Cardiac fibroblast (primary cell): ENCODE data around the gene TNFRSF11A.

Experiments
- DNase-seq, 2 donors: peaks; one replicate each; pipeline versions ENCODE4 v3.0.0 to v3.0.0-alpha.2; 2010; ENCODE audit warnings: low read depth in 2 of 2
- H3K4me3 ChIP-seq, 2 donors: replicated peaks in 1 of 2; 1 replicate in 1 of 2; 2 replicates in 1 of 2; pipeline ENCODE4 v1.5.1; 2011; ENCODE audit warnings: low read depth in 2 of 2, low read length in 2 of 2, mild to moderate bottlenecking in 2 of 2, moderate library complexity in 1 of 2
- TF ChIP-seq, protein P1 (sequence below): IDR thresholded peaks from one replicate; pipeline ENCODE4 v1.5.1; 2011; ENCODE audit warnings: low read depth, mild to moderate bottlenecking, low read length, inconsistent platforms

The TNFRSF11A gene

DNA sequence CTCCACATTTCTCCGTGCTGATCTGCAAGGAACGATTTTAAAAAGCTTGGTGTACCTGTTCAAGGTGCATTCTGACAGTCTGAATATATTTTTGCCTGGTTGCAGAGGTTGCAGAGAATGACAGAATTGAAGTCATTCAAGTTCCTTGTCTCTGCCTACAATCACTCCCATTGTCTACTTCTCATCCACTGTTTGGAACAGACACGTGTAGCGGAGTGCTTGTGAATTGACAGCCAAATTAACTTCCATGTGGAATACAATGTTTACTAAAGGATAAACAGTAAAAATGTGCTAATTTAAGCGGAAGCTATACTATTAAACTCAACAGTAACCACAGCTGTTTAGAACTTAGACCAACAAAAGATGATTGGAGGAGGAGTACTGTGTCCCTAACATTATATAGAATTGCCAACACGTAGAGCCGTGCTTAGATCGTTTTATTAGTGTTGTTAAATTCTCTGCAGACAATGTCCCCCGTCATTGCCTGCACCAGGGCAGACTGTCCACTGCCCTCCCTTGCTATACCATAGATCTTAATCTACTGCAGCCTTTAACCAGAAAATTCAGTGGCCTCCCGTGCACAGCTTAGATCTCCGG lies 110.4 kb downstream of the TNFRSF11A start:
- TF ChIP-seq, protein P1, sequence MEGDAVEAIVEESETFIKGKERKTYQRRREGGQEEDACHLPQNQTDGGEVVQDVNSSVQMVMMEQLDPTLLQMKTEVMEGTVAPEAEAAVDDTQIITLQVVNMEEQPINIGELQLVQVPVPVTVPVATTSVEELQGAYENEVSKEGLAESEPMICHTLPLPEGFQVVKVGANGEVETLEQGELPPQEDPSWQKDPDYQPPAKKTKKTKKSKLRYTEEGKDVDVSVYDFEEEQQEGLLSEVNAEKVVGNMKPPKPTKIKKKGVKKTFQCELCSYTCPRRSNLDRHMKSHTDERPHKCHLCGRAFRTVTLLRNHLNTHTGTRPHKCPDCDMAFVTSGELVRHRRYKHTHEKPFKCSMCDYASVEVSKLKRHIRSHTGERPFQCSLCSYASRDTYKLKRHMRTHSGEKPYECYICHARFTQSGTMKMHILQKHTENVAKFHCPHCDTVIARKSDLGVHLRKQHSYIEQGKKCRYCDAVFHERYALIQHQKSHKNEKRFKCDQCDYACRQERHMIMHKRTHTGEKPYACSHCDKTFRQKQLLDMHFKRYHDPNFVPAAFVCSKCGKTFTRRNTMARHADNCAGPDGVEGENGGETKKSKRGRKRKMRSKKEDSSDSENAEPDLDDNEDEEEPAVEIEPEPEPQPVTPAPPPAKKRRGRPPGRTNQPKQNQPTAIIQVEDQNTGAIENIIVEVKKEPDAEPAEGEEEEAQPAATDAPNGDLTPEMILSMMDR = no peak
- no peak for DNase-seq
- no peak overlapping the region for H3K4me3 ChIP-seq

DNA sequence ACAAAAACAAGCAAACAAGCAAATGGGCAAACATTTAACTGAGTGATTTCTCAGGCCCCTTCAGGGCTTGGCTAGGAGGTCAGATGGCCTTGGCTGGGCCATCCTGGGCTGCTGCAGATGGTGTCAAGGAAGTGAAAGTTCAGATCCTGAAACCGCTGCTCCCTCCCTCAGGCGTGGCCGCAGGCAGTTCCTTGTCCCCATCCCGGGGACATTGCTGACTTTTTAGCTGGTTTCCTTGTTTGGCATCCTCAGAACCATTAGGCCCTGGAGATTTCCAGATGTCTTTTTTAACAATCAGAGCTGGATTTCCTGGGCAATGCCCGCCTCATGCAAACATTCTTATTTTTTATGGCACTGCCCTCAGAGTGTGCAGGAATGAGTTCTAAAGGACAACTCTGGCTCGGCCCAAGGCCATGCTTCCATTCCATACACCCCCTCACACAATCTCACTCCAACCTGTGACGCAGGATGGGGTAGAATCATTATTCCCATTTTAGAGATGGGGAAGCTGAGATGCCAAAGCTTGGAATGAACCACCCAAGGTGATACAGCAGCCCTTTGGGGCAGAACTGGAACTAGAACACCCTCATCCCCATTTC lies 111.6 kb downstream of the TNFRSF11A start:
- no peak for DNase-seq
- no peak overlapping the region for H3K4me3 ChIP-seq
- TF ChIP-seq, protein P1 = no peak

GRCh38 chr18:62437235-62438017 lies 112.3 kb downstream of the TNFRSF11A start:
- peak; percentile 91 to 92 for DNase-seq
- peak overlapping the region in 1 of 2 donors; percentile 4 for H3K4me3 ChIP-seq
- TF ChIP-seq, protein P1 = no peak

GRCh38 chr18:62438018-62438329 lies 112.9 kb downstream of the TNFRSF11A start:
- H3K4me3 ChIP-seq = peak overlapping the region in 1 of 2 donors; percentile 4
- DNase-seq = peak in 1 of 2 donors; percentile 35
- TF ChIP-seq, protein P1 = no peak

DNA sequence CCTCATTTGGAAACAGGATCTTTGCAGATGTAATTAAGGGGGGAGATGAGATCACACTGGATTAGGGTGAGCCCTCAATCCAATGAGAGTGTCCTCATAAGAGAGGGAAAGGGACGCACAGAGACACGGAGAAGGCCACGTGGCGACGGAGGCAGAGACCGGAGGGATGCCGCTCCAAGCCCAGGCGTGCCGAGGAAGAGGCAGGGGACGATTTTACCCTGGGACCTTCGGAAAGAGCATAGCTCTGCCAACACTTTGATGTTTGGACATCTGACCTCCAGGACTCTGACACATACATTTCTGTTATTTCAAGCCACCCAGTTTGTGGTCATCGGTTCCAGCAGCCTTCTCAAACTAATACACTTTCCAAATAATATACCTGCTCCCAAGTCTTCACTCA lies 113.3 kb downstream of the TNFRSF11A start:
- no peak overlapping the region for H3K4me3 ChIP-seq
- TF ChIP-seq, protein P1 = no peak
- no peak for DNase-seq

- no peak for DNase-seq
- TF ChIP-seq, protein P1 = no peak
These were observed 113.8 kb downstream of the TNFRSF11A start for GRCh38 chr18:62438866-62439265.

More at GRCh38 chr18:62438866-62439265, 113.8 kb downstream of the TNFRSF11A start:
- H3K4me3 ChIP-seq = no peak overlapping the region
